Endometrial microvascular endothelial cells (primary cell): ENCODE measurements around the gene ZNF628. TPM values are rescaled to one million over a fixed set of nuclear protein-coding genes. Genes with fewer than 3 reads are reported as not detected.

Source experiments
- in situ Hi-C: cut with HindIII; loops from 2 replicates; pipeline ENCODE4 v1.10.0; 2017; ENCODE audit warnings: low sequenced_read_pairs, low pct_unique_long_range_greater_than_20kb; ENCODE audit errors: inconsistent ontology term
- total RNA-seq: library from RNA; depleted of rRNA; stranded (reverse); fragments of >200 nt; gene quantifications from one replicate; pipeline ENCODE4 v1.2.3, GENCODE V29; 2015; ENCODE audit errors: inconsistent ontology term

Gene ZNF628
- total RNA-seq, 1 donor from 2014 or later: 4.6 TPM

DNA sequence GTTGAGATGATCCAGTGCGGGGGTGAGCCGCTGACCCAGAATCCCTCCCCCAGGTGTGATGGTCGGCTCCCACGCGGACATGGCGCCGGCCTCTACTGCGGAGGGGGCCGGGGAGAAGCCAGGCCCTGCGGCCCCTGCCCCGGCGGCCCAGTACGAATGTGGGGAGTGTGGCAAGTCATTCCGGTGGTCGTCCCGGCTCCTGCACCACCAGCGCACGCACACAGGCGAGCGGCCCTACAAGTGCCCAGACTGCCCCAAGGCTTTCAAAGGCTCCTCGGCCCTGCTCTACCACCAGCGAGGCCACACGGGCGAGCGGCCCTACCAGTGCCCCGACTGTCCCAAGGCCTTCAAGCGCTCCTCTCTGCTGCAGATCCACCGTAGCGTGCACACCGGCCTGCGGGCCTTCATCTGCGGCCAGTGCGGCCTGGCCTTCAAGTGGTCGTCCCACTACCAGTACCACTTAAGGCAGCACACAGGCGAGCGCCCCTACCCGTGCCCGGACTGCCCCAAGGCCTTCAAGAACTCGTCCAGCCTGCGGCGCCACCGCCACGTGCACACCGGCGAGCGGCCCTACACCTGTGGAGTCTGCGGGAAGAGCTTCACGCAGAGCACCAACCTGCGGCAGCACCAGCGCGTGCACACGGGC, 4.9 kb downstream of the ZNF628 start:
- in situ Hi-C loops: no loop called here

DNA sequence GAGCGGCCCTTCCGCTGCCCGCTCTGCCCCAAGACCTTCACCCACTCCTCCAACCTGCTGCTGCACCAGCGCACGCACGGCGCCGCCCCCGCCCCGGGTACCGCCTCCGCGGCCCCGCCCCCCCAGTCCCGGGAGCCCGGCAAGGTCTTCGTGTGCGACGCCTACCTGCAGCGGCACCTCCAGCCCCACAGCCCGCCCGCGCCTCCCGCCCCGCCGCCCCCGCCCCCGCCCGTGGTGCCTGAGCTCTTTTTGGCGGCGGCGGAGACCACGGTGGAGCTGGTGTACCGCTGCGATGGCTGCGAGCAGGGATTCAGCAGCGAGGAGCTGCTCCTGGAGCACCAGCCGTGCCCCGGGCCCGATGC, 5.4 kb downstream of the ZNF628 start:
- in situ Hi-C loops: no loop called here

DNA sequence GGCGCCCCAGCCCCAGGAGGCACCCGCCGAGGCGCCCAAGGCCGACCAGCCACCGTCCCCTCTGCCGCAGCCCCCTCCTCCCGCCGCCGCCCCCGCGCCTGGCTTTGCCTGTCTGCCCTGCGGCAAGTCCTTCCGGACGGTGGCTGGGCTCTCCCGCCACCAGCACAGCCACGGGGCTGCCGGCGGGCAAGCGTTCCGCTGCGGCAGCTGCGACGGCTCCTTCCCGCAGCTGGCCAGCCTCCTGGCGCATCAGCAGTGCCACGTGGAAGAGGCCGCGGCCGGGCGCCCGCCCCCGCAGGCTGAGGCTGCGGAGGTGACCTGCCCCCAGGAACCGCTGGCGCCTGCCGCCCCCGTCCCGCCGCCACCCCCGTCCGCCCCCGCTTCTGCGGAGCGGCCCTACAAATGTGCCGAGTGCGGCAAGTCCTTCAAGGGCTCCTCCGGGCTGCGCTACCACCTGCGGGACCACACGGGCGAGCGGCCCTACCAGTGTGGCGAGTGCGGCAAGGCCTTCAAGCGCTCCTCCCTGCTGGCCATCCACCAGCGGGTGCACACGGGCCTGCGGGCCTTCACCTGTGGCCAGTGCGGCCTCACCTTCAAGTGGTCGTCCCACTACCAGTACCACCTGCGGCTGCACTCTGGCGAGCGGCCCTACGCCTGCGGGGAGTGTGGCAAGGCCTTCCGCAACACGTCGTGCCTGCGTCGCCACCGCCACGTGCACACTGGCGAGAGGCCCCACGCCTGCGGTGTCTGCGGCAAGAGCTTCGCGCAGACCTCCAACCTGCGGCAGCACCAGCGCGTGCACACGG, 5.9 kb downstream of the ZNF628 start:
- in situ Hi-C loops: no loop called here

DNA sequence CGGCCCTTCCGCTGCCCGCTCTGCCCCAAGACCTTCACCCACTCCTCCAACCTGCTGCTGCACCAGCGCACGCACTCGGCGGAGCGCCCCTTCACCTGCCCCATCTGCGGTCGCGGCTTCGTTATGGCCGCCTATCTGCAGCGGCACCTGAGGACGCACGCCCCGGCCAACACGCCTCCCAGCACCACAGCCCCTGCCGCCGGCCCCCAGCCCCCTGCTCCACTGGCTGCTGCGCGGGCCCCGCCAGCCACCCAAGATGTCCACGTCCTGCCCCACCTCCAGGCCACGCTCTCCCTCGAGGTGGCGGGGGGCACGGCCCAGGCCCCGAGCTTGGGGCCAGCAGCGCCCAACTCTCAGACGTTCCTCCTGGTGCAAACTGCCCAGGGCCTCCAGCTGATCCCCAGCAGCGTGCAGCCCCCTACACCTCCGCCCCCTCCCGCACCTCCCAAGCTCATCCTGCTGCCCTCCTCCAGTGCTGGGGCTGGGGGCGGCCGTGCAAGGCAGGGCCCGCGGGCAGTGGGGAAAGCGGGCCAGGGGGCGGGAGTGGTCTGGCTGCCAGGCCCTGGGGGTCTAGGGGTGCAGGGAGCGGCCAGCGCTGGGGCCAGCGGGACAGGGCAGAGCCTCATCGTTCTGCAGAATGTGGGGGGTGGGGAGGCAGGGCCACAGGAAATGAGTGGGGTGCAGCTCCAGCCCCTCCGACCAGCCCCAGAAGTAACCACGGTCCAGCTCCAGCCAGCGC, 6.7 kb downstream of the ZNF628 start:
- in situ Hi-C loops: no loop called here

DNA sequence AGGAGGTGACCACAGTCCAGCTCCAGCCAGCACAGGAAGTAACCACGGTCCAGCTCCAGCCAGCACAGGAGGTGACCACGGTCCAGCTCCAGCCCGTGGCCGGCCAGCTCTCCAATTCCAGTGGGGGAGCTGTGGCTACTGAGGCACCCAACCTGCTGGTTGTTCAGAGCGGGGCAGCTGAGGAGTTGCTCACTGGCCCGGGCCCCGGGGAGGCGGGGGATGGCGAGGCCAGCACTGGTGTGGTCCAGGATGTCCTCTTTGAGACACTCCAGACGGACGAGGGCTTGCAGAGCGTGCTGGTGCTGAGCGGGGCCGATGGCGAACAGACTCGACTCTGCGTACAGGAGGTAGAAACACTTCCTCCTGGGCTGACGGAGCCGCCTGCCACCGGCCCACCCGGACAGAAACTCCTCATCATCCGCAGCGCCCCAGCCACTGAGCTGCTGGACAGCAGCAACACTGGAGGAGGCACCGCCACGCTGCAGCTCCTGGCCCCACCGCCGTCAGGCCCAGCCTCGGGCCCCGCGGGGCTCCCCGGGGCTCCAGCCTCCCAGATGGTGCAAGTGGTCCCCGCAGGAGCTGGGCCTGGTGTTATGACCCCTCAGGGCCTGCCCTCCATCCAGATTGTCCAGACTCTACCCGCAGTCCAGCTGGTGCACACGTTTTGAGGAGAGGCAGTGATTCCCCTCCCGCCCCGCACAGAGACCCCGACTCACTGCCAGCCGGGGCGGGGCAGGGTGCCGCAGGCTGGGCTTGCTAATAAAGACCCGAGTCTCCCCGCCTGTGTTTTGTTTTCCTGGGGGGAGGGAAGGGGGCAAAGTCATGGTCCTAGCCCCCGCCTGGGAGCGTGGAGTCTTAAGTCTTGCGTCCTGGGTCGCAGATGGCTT, 7.5 kb downstream of the ZNF628 start:
- in situ Hi-C loops: no loop called here

DNA sequence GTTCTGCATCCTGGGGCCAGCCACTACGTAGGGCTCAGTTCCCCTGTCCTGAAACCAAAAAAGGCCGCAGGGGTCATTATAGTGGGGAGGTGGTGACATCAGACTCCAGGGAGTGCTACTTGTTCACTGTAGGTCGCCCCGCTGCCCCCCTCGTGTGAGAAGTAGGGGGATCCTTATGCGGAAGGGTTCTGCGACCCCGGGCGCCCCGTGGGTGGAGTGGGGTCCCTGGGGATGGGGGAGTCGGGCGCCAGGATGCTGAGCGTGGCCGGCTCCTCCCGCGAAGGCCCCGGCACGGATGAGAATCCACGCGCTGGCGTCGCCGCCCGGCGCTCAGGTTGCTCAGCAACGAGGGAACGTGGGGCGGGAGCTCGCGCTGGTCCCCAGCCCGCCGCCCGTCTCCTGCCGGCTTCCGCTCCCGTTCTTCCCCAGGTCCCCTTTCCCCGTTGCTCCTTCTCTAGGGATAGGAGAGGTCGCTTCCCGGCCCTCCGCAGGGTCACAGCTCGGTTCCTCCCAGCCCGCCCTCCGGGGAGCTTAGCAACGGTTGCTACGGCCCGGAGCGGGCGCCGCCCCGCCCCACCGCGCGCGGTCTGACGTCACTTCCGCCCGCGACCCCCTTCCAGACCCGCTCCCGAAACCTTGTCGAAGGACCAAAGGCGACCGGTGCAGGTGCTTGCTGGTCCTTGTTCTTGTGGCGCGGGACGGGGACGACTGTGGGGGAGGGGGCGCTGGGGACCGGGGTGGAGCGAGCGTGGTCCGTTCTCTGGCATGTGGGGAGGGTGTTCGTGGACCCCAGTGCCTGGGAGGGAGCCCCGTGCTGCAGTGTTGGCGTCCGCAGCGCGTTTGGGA, 8.4 kb downstream of the ZNF628 start, which contains the start of gene NAT14:
Gene NAT14 (plus strand): TSS at position 596 of the 846 bp plus-strand sequence. CDS start 521 bp downstream, outside the sequence.
- in situ Hi-C loops: no loop called here

DNA sequence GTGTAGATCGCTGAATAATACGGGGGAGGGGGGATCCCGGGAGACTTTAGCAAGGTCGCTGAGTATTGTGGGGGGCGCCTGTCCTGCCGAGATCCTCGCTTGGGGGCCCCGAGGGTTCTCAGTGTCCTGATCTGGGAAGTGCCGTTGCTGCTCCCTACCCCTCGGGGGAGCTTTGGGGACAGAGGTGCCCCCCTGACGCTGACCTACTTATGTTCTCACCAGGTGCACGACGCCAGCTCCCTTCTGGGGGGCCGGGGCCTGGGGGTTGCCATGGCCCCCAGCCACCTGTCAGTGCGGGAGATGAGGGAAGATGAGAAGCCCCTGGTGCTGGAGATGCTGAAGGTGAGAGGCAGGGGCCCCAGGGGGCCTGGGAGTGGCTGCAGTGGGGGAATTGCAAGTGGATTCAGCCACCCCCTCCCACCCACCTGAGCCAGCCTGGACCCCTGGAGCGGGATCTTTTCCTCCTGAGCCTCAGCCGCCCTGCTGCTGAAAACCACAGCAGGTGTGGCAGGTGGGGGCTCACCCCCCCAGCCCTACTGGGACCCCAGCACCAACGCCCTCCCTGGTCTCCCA, 9.1 kb downstream of the ZNF628 start:
- in situ Hi-C loops: no loop called here

DNA sequence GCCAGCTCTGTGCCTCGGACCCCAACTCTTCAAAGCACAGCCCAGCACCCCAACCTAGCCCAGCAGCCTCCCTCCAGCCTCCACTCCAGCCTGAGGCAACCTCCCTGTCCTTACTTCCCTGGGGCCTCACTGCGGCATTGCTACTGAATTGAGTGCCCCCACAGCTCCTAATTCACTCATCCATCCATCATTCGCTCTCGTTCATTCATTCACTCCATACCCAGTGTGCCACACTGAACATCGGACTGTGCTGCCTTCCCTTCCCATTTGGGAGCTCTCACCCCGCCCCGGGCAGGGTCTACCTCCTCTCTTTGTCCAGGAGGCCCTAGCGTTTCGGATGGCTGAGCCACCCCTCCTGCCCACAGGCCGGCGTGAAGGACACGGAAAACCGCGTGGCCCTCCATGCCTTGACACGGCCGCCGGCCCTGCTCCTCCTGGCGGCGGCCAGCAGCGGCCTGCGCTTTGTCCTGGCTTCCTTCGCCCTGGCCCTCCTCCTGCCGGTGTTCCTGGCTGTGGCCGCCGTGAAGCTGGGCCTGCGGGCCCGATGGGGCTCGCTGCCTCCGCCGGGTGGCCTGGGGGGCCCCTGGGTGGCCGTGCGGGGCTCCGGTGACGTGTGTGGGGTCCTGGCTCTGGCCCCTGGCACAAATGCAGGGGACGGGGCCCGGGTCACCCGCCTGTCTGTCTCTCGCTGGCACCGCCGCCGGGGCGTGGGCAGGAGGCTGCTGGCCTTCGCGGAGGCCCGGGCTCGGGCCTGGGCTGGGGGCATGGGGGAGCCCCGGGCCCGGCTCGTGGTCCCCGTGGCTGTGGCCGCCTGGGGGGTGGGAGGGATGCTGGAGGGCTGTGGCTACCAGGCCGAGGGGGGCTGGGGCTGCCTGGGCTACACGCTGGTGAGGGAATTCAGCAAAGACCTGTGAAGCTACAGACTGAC, 9.9 kb downstream of the ZNF628 start:
- in situ Hi-C loops: no loop called here

DNA sequence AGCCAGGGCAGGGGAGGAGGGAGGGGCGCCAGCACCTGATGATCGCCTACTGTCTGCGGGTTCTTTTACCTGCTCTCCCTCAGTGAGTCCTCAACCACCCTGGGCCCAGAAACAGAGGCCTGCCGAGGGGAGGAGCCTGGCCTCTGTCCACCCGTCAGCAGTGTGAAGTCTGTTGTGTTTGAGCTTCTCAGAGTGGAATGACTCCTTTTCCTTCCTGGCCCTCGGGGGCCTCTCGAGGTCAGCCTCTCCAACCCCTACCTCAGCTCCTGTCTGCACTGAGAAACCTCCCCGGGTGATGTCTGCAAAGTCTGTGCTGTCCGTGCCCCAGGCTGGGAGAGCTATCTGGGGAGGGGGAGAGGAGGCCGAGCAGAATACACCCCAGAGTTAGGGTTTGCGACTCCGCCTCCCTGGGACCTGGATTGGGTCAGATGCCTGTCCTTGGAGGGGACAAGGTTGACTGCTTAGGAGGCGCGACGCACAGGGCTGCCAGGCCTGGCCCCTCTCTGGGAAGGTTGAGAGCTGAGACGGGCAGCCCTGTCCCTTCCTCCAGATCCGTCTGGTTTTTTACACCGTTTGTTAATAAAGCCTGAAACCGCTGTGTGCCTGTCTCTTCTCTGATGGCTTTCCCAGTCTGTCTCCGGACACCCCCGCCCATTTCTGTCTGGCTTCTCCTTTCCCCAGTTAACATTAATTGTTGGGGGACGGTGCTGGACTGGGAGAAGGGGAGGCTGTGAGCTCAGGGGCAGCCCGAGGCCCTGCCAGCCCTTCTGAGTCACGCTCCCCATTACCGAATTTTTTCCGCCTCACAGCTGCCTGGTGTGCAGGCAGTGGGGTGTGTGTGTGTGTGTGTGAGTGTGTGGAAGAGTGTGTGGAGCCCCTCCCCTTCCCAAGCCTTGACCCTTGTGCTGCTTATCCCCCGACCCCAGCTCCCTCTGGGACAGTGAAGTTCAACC, 10.8 kb downstream of the ZNF628 start:
- in situ Hi-C loops: no loop called here

DNA sequence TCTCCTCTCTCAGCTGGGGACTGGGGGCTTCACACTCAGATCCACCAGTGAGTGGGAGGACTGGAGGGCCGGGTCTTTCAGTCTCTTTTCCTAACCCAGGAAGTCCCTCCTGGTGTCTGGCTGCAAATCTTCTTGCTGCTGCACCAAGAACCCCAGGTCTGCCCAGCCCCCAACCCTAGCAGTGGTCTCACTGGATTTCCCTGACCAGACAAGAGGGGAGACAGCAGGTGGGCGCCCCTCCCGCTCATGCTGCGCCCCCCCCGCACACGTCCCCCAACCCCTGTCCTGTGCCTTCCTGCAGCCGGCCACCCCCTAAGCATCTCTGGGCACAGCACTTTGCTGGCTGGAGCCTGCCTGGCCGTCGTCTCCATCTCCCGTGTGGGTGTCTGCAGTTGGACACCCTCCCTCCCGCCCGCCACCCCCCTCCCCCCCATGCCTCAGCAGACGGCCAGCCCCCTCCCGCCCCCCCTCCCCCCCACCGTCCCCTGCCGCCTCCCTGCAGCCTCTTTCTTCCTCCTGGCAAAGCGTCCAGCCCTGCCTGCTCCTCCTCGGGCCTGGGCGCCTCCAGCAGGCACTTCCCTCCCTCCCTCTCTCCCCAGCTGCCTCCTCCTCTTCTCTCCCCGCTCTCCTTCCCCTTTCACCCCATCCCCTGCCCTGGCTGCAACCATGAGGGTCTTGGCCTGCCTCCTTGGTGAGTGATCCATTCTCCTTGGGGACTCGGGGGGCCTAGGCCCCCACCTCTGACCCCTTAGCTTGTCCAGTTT, 11.7 kb downstream of the ZNF628 start, which contains the start of gene SSC5D:
Gene SSC5D (plus strand): TSS at position 513 of the 764 bp plus-strand sequence. CDS start 154 bp downstream, at position 667.
- in situ Hi-C loops: no loop called here

DNA sequence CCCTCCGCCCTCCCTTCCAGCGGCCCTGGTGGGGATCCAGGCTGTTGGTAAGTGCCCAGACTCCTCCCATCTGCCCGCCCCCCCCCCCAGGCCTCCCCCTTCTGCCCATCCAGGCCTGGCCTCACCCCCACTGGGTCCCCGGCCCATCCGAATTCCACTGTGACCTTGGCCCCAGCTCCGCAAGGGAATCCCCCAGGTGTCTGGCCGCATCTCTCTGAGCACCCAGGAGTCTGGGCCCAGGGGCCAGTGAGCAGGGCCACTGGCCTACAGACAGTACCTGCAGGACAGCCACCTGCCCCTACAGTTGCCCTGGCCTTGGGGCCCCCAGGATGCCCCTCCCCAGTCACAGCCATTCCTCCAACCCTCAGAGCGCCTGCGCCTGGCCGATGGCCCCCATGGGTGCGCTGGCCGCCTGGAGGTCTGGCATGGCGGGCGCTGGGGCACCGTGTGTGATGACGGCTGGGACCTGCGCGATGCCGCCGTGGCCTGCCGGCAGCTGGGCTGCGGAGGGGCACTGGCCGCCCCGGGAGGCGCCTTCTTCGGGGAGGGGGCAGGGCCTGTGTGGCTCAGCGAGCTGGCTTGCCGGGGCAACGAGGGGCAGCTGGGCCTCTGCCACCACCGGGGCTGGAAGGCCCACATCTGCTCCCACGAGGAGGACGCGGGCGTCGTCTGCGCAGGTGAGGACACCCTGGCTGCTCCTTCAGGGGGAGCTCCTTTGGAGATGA, 12.7 kb downstream of the ZNF628 start:
- in situ Hi-C loops: no loop called here

DNA sequence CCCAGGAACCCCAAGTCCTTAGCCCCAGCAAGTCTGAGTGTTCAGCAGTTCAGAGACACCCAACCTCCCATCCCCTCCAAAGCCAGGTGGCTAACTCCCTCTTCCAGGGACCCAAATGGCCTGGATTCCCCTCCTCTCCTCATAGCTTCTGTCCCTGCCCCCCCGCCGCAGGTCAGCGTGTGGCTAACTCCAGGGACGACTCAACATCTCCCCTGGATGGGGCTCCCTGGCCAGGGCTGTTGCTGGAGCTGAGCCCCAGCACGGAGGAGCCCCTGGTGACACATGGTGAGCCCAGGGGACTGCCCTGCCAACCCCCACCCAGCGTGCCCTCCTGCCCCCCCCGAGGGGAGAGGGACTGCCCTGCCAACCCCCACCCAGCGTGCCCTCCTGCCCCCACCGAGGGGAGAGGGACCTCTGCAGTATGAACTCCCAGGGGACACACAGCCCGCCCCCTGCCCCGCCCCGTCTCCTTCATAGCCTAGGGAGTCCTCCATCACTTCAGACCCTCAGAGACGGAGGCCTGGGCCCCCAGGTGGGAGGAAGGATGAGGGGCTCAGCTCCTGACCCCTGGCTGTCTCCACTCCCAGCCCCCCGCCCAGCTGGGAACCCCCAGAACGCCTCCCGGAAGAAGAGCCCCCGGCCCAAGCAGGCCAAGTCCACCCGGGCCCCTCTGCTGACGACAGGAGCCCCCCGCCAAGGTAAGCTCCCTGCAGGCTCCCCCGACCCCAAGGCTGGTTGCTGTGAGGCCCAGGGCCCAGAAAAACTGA, 13.5 kb downstream of the ZNF628 start:
- in situ Hi-C loops: no loop called here
